BLaER1 treated with 17β-estradiol and CSF1 and Interleukin-3, amounts not matched to agents 10 nM and 100 nM (cell line): Measurements from ENCODE around the gene ANP32A.

ENCODE experiments used
- H3K27ac ChIP-seq, 11 experiments: shearing (Covaris generic); formaldehyde crosslinking; 2 replicates each; pipeline ENCODE4 v1.8.1; 2022
- H3K27me3 ChIP-seq, 11 experiments: shearing (Covaris generic); formaldehyde crosslinking; 2 replicates each; pipeline ENCODE4 v1.8.1; 2022
- H3K36me3 ChIP-seq, 11 experiments: shearing (Covaris generic); formaldehyde crosslinking; 2 replicates each; pipeline ENCODE4 v1.8.1; 2022
- H3K4me1 ChIP-seq, 10 experiments: shearing (Covaris generic); formaldehyde crosslinking; 2 replicates each; pipeline ENCODE4 v1.8.1; 2022
- H3K4me2 ChIP-seq, 11 experiments: shearing (Covaris generic); formaldehyde crosslinking; 2 replicates each; pipeline ENCODE4 v1.8.1; 2022
- H3K4me3 ChIP-seq, 10 experiments: shearing (Covaris generic); formaldehyde crosslinking; 2 replicates each; pipeline ENCODE4 v1.8.1; 2022
- H3K9ac ChIP-seq, 11 experiments: shearing (Covaris generic); formaldehyde crosslinking; 2 replicates each; pipeline ENCODE4 v1.8.1; 2022
- H3K9me3 ChIP-seq, 11 experiments: shearing (Covaris generic); formaldehyde crosslinking; replicated peaks in 1 of 11; 2 replicates each; pipeline ENCODE4 v1.8.1; 2022
- H4K20me1 ChIP-seq, 11 experiments: shearing (Covaris generic); formaldehyde crosslinking; 2 replicates each; pipeline ENCODE4 v1.8.1; 2022
- Cebpa-rat ChIP-seq, 11 experiments: shearing (Covaris generic); IDR thresholded peaks; 2 replicates each; pipeline ENCODE4 v1.8.1; 2022

The ANP32A gene

DNA sequence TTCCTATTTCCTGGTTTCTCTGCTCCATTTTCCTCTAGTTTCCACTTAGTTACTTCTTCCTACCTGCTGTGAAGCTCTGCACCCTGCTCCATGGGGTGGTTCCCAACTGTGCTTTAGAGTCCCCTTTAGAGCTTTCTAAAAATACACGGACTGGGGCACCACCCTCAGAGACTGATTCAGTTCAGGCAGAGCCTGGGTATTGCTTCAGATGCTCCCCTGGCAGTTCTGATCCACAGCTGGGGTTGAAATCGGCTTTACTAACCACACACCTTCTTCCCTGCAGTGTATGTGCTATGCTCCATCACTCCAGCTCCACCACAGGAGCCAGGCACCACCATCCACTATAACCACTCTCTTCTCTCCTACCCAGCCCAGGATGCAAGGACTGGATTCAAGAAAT lies 12.6 kb downstream of the ANP32A start:
- peaks cover 61 to 80% (median 74%) of the 10 kb centered on the region in 10 experiments for H3K4me1 ChIP-seq
- peak overlapping the region in 9 of 11 experiments; percentile 15 to 54 (median 42); a peak in 15 of 22 replicates for H3K4me2 ChIP-seq
- TF ChIP-seq Cebpa-rat (IDR thresholded peaks at IDR 0.05): 0 out of 22 replicates have a peak, but pooled peaks of 1 of the 11 experiments have one; percentile 22
- peak overlapping the region in 2 of 11 experiments; percentile 10 to 36; a peak in 2 of 22 replicates for H3K9ac ChIP-seq
- H3K9me3 ChIP-seq: no peaks in the 10 kb centered on the region
- no peak overlapping the region for H3K4me3 ChIP-seq
- no peaks in the 10 kb centered on the region for H3K27me3 ChIP-seq
- H3K36me3 ChIP-seq: peaks cover 71 to 100% (median 89%) of the 10 kb centered on the region in 11 experiments
- H3K27ac ChIP-seq: peak overlapping the region in 4 of 11 experiments; percentile 17 to 51 (median 44); a peak in 6 of 22 replicates
- H4K20me1 ChIP-seq: peaks cover 100% of the 10 kb centered on the region in 11 experiments

DNA sequence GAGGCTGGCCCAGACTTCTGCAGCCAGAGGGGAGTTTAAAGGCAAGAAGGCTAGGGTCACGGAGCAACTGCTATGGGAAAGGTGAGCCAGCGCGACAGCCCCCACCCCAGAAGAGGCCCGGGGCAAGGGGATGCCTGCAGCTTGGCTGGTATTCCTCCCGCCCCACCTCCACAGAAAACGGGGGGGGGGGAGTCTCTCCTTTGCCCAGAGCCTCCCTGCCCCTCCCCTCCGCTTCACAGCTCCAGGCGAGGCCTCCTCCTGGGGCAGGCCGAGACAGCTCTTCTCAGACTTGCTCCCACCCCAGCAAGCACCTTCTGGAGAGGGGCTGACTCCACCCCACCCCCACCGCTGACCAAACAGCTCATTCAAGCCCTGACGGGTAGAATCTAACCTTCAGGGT lies 13.4 kb downstream of the ANP32A start:
- peaks cover 72 to 100% (median 88%) of the 10 kb centered on the region in 11 experiments for H3K36me3 ChIP-seq
- no peaks in the 10 kb centered on the region for H3K27me3 ChIP-seq
- peak overlapping the region in 3 of 11 experiments; percentile 17 to 51 (median 49); a peak in 5 of 22 replicates for H3K27ac ChIP-seq
- no peak for TF ChIP-seq Cebpa-rat (IDR thresholded peaks at IDR 0.05)
- peaks cover 100% of the 10 kb centered on the region in 11 experiments for H4K20me1 ChIP-seq
- H3K4me3 ChIP-seq: no peak overlapping the region
- no peaks in the 10 kb centered on the region for H3K9me3 ChIP-seq
- H3K4me2 ChIP-seq: peak overlapping the region in 5 of 11 experiments; percentile 0 to 54 (median 20); a peak in 4 of 22 replicates
- H3K4me1 ChIP-seq: peaks cover 61 to 82% (median 76%) of the 10 kb centered on the region in 10 experiments
- peak overlapping the region in 1 of 11 experiments; percentile 36; a peak in 1 of 22 replicates for H3K9ac ChIP-seq

DNA sequence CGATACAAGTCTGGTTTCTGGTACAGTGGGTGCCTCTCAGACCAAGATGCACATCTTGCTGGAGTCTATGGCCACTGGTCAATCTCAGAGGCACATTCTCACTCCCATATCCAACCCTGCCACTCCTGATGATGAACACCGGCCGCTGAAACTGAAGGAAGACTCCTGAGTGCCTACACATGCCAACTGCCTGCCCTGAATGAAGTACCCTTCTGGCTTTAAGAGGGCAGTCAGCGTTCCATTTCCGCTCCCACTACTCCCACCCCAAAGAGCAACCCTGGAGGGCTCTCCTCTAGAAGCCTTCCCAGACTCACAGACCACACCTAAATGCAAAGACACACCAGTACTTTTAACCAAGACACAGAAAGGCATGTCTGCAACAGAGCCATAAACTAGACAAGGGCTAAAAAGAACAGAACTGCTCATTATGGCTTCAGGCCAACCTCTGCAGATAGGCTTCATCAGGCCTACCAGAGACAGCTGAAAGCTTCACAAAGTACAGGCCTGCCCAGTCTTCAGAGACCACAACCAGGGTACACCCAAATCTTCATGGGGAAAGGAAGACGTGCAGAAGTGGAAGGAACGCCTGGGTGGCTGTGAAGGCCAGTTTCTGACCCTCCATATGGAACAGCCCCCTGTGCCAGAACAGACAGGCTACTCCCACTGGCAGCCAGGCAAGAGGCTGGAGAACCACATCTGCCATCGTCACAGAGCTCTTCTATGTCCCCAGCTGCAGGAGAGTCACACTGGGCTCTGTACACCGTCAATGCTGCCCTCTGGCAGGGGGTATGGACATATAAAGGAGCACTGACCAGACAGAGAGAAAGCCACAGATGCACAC lies 14.3 kb downstream of the ANP32A start:
- Histone ChIP-seq H3K9ac (no peak overlapping the region), H3K36me3 (peaks cover 70 to 100% (median 85%) of the 10 kb centered on the region in 11 experiments), H3K9me3 (no peaks in the 10 kb centered on the region), H4K20me1 (peaks cover 100% of the 10 kb centered on the region in 11 experiments), H3K4me1 (peaks cover 61 to 82% (median 75%) of the 10 kb centered on the region in 10 experiments), H3K27me3 (no peaks in the 10 kb centered on the region), H3K4me3 (no peak overlapping the region), H3K4me2 (peak overlapping the region in 5 of 11 experiments; percentile 0 to 42 (median 14); a peak in 4 of 22 replicates), H3K27ac (peak overlapping the region in 5 of 11 experiments; percentile 1 to 51 (median 8); a peak in 2 of 22 replicates)
- no peak for TF ChIP-seq Cebpa-rat (IDR thresholded peaks at IDR 0.05)

DNA sequence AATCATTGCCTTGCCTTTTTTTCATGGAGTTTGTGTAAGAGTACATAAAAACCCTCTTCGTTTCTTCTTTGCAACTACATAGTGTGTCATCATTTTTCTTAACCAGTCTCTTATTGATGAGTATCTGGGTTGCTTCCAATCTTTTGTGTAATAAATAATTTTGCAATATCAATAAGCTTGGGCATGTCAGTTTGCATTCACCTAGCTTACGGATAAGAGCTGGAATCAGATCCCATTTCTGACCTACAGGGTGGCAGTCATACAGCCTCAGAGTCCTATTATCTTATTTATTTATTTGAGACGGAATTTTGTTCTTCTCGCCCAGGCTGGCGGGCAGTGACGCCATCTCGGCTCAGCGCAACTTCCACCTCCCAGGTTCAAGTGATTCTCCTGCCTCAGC lies 18.3 kb downstream of the ANP32A start:
- Histone ChIP-seq H4K20me1 (peaks cover 100% of the 10 kb centered on the region in 11 experiments), H3K4me2 (peak overlapping the region in 7 of 11 experiments; percentile 1 to 88 (median 16); a peak in 10 of 22 replicates), H3K4me3 (no peak overlapping the region), H3K9ac (no peak overlapping the region), H3K4me1 (peaks cover 62 to 81% (median 75%) of the 10 kb centered on the region in 10 experiments), H3K36me3 (peaks cover 40 to 95% (median 56%) of the 10 kb centered on the region in 11 experiments), H3K9me3 (no peaks in the 10 kb centered on the region), H3K27ac (no peak overlapping the region), H3K27me3 (no peaks in the 10 kb centered on the region)
- no peak for TF ChIP-seq Cebpa-rat (IDR thresholded peaks at IDR 0.05)

DNA sequence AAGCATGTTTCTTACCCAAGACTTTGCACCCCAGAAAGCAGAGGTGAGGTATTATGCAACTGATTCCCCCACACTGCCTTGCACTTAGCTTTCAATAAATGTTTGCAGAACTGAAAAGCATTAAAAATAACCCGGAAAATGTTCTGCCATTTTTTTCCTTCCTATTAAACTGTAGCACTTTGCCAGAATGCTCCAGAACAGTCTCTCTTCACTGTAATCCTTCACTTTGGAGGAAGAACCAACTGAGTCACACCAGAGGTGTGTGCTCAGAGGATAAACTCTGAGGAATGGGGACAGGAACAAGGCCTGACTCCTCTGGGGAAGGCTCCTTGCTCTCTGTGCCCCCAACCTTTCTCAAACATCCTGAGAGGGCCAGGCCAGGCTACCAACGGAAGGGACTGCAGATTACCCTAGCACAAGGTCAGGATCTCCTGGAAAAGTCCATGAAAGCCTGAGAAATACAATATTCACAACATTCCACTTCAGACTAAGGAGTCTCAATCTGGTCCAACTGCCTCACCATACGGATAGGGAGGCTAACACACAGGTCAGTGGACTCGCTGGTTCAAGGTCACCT lies 19.0 kb downstream of the ANP32A start:
- Histone ChIP-seq H3K4me2 (peak overlapping the region; percentile 1 to 89 (median 24); a peak in 14 of 22 replicates), H3K36me3 (peaks cover 33 to 95% (median 50%) of the 10 kb centered on the region in 11 experiments), H3K4me3 (no peak overlapping the region), H3K9ac (no peak overlapping the region), H3K9me3 (no peaks in the 10 kb centered on the region), H3K4me1 (peaks cover 66 to 81% (median 76%) of the 10 kb centered on the region in 10 experiments), H3K27me3 (no peaks in the 10 kb centered on the region), H4K20me1 (peaks cover 100% of the 10 kb centered on the region in 11 experiments), H3K27ac (peak overlapping the region in 1 of 11 experiments; percentile 20; a peak in 1 of 22 replicates)
- no peak for TF ChIP-seq Cebpa-rat (IDR thresholded peaks at IDR 0.05)

DNA sequence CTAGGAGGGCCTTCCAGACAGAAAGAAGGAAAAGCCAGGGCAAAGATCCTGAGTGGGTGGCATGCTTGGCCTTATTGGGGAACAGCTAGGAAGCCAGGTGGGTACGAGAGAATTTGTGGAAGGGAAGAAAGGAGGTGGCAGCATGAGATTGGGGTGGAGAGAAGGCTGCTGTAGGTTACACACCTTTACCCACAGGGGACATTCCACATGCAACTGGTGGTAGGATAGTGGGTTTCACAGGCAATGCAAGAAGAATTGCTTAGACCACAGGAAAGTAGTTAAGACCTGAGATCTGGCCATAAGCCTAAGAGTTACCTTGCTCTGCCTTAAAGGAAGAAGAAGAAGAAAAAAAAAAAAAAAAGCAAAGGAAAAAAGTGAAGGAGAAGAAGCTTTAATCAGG lies 19.8 kb downstream of the ANP32A start:
- Histone ChIP-seq H3K9me3 (no peaks in the 10 kb centered on the region), H3K4me2 (peak overlapping the region in 10 of 11 experiments; percentile 8 to 89 (median 20); a peak in 11 of 22 replicates), H3K27me3 (no peaks in the 10 kb centered on the region), H3K9ac (no peak overlapping the region), H3K4me1 (peaks cover 74 to 83% (median 77%) of the 10 kb centered on the region in 10 experiments), H3K4me3 (no peak overlapping the region), H3K27ac (no peak overlapping the region), H4K20me1 (peaks cover 100% of the 10 kb centered on the region in 11 experiments), H3K36me3 (peaks cover 26 to 94% (median 45%) of the 10 kb centered on the region in 11 experiments)
- TF ChIP-seq Cebpa-rat (IDR thresholded peaks at IDR 0.05): no peak

GRCh38 chr15:68798346-68799094 lies 22.2 kb downstream of the ANP32A start:
- Histone ChIP-seq H3K27me3 (no peaks in the 10 kb centered on the region), H3K4me3 (no peak overlapping the region), H3K9ac (peak overlapping the region in 2 of 11 experiments; percentile 20 to 27; a peak in 3 of 22 replicates), H3K27ac (peak overlapping the region in 8 of 11 experiments; percentile 2 to 44 (median 15); a peak in 7 of 22 replicates), H3K9me3 (no peaks in the 10 kb centered on the region), H3K36me3 (peaks cover 5 to 84% (median 33%) of the 10 kb centered on the region in 11 experiments; a peak in 17 of 22 replicates), H4K20me1 (peaks cover 99 to 100% (median 100%) of the 10 kb centered on the region in 11 experiments), H3K4me1 (peaks cover 95 to 100% (median 98%) of the 10 kb centered on the region in 10 experiments), H3K4me2 (peak overlapping the region; percentile 73 to 97 (median 91))
- no peak for TF ChIP-seq Cebpa-rat (IDR thresholded peaks at IDR 0.05)
